ENCODE results near the gene FRS3. TPM values are rescaled to one million over a fixed set of nuclear protein-coding genes. Genes with fewer than 3 reads are reported as not detected.
A peak's percentile ranks its signal among the peaks of the same experiment; 100 is the strongest.

The FRS3 gene
- total RNA-seq, 1 donor from 2014 or later = 26.0 TPM

- TF ChIP-seq CTCF (IDR thresholded peaks at IDR 0.05) = no peak
- Histone ChIP-seq H3K4me3 (peak overlapping the region in 1 of 2 donors; percentile 92), H3K9me3 (no peaks in the 10 kb centered on the region), H3K36me3 (no peaks in the 10 kb centered on the region), H3K27ac (peak overlapping the region; percentile 90 to 99), H3K27me3 (no peaks in the 10 kb centered on the region), H3K4me1 (peaks cover 0 to 30% of the 10 kb centered on the region in 2 donors)
- DNase-seq (ENCODE audit: low spot score in 2 of 2) = no peak
- intact Hi-C loops (cut with DNase I) = loop anchor here (1.0 to 10.0 kb wide), 2 partner anchors 19 to 658 kb away; partner anchors contain the start of genes NFYA and OARD1
Observed at GRCh38 chr6:41732591-41733359, 46.9 kb downstream of the FRS3 start.

GRCh38 chr6:41732149-41732548, 47.6 kb downstream of the FRS3 start:
- intact Hi-C loops (cut with DNase I) = loop anchor here (10.0 kb wide), 1 partner anchor 657 kb away; the partner anchor contains the start of genes NFYA and OARD1
- no peak overlapping the region for H3K27ac ChIP-seq

GRCh38 chr6:41731561-41732086, 48.1 kb downstream of the FRS3 start:
- intact Hi-C loops (cut with DNase I) = loop anchor here (10.0 kb wide), 1 partner anchor 657 kb away; the partner anchor contains the start of genes NFYA and OARD1
- no peaks in the 10 kb centered on the region for H3K36me3 ChIP-seq
- H3K4me3 ChIP-seq = no peak overlapping the region
- H3K27ac ChIP-seq = no peak overlapping the region
- no peaks in the 10 kb centered on the region for H3K9me3 ChIP-seq
- no peaks in the 10 kb centered on the region for H3K27me3 ChIP-seq
- DNase-seq (ENCODE audit: low spot score in 2 of 2) = no peak
- H3K4me1 ChIP-seq = peaks cover 0 to 30% of the 10 kb centered on the region in 2 donors
- no peak for TF ChIP-seq CTCF (IDR thresholded peaks at IDR 0.05)

More at GRCh38 chr6:41732149-41732548, 47.6 kb downstream of the FRS3 start:
- H3K27me3 ChIP-seq = no peaks in the 10 kb centered on the region
- no peak for TF ChIP-seq CTCF (IDR thresholded peaks at IDR 0.05)
- H3K9me3 ChIP-seq = no peaks in the 10 kb centered on the region
- H3K4me1 ChIP-seq = peaks cover 0 to 30% of the 10 kb centered on the region in 2 donors
- no peak for DNase-seq (ENCODE audit: low spot score in 2 of 2)
- H3K4me3 ChIP-seq = no peak overlapping the region
- no peaks in the 10 kb centered on the region for H3K36me3 ChIP-seq

GRCh38 chr6:41730531-41731436, 48.9 kb downstream of the FRS3 start:
- no peak for TF ChIP-seq CTCF (IDR thresholded peaks at IDR 0.05)
- no peak for DNase-seq (ENCODE audit: low spot score in 2 of 2)
- Histone ChIP-seq H3K4me1 (peaks cover 0 to 26% of the 10 kb centered on the region in 2 donors), H3K4me3 (no peak overlapping the region), H3K36me3 (no peaks in the 10 kb centered on the region), H3K27ac (no peak overlapping the region), H3K27me3 (no peaks in the 10 kb centered on the region), H3K9me3 (no peaks in the 10 kb centered on the region)
- intact Hi-C loops (cut with DNase I) = loop anchor here (10.0 kb wide), 1 partner anchor 656 kb away; the partner anchor contains the start of genes NFYA and OARD1

GRCh38 chr6:41729624-41730023, 50.1 kb downstream of the FRS3 start:
- H3K36me3 ChIP-seq = no peaks in the 10 kb centered on the region
- DNase-seq (ENCODE audit: low spot score in 2 of 2) = no peak
- H3K9me3 ChIP-seq = no peaks in the 10 kb centered on the region
- no peak overlapping the region for H3K4me3 ChIP-seq
- no peaks in the 10 kb centered on the region for H3K27me3 ChIP-seq
- no peak overlapping the region for H3K27ac ChIP-seq
- no peak for TF ChIP-seq CTCF (IDR thresholded peaks at IDR 0.05)
- peaks cover 0 to 32% of the 10 kb centered on the region in 2 donors for H3K4me1 ChIP-seq
- intact Hi-C loops (cut with DNase I) = loop anchor here (10.0 kb wide), 1 partner anchor 655 kb away; the partner anchor contains the start of genes NFYA and OARD1
